ENCODE results near the gene CALN1.

The CALN1 gene

DNA sequence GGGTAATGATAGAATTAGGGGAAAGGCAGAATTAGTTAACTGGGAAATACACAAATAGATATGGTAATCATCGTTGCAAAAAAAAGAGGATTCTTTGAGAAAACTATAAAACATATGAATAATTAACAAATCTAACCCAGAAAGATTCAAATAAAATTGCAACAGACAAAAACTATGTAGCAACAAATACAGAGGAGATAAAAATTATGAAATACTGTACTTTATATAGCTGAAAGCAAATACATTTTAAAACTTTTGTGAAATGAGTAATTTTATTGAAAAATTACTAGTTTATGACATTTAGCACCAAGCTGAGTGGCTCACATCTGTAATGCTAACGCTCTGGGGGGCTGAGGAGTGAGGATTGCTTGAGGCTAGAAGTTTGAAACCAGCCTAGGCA is 356.7 kb downstream of the CALN1 start:
- Histone ChIP-seq H3K27me3 (ENCODE audit: control insufficient read depth, insufficient read depth, low read length) (no peaks in the 10 kb centered on the region), H3K9ac (no peak overlapping the region), H3K9me3 (ENCODE audit: control insufficient read depth, low read length) (no peaks in the 10 kb centered on the region), H3K27ac (no peak overlapping the region), H2AFZ (no peak overlapping the region), H3K4me3 (ENCODE audit: low read depth, low read length) (no peak overlapping the region), H3K4me2 (ENCODE audit: low read length) (no peak overlapping the region), H3K79me2 (no peaks in the 10 kb centered on the region), H3K4me1 (no peaks in the 10 kb centered on the region), H3K36me3 (ENCODE audit: control insufficient read depth, insufficient read depth, low read length) (no peaks in the 10 kb centered on the region)
- TF ChIP-seq, protein P1, sequence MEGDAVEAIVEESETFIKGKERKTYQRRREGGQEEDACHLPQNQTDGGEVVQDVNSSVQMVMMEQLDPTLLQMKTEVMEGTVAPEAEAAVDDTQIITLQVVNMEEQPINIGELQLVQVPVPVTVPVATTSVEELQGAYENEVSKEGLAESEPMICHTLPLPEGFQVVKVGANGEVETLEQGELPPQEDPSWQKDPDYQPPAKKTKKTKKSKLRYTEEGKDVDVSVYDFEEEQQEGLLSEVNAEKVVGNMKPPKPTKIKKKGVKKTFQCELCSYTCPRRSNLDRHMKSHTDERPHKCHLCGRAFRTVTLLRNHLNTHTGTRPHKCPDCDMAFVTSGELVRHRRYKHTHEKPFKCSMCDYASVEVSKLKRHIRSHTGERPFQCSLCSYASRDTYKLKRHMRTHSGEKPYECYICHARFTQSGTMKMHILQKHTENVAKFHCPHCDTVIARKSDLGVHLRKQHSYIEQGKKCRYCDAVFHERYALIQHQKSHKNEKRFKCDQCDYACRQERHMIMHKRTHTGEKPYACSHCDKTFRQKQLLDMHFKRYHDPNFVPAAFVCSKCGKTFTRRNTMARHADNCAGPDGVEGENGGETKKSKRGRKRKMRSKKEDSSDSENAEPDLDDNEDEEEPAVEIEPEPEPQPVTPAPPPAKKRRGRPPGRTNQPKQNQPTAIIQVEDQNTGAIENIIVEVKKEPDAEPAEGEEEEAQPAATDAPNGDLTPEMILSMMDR (IDR thresholded peaks at IDR 0.05), result no peak

DNA sequence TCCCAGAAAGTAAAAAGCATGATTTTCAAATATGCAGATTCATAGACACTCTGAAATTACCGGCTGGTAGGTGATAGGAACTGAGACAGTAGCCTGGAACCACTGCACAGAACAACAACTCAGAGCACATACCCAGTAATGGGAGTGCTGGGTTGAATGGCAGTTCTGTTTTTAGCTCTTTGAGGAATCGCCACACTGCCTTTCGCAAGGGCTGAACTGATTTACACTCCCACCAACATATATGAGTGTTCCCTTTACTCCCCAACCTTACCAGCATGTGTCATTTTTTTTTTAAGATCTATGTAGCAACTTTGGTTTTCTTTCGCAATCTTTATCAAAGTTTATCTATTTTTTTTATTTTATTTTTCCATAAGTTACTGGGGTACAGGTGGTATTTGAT is 358.8 kb downstream of the CALN1 start:
- H3K27ac ChIP-seq, result no peak overlapping the region
- H3K27me3 ChIP-seq (ENCODE audit: control insufficient read depth, insufficient read depth, low read length), result no peaks in the 10 kb centered on the region
- H3K9ac ChIP-seq, result no peak overlapping the region
- TF ChIP-seq, protein P1 (IDR thresholded peaks at IDR 0.05), result no peak
- no peak overlapping the region for H2AFZ ChIP-seq
- no peaks in the 10 kb centered on the region for H3K79me2 ChIP-seq
- no peaks in the 10 kb centered on the region for H3K4me1 ChIP-seq
- no peaks in the 10 kb centered on the region for H3K9me3 ChIP-seq (ENCODE audit: control insufficient read depth, low read length)
- no peak overlapping the region for H3K4me3 ChIP-seq (ENCODE audit: low read depth, low read length)
- H3K4me2 ChIP-seq (ENCODE audit: low read length), result no peak overlapping the region
- H3K36me3 ChIP-seq (ENCODE audit: control insufficient read depth, insufficient read depth, low read length), result no peaks in the 10 kb centered on the region

DNA sequence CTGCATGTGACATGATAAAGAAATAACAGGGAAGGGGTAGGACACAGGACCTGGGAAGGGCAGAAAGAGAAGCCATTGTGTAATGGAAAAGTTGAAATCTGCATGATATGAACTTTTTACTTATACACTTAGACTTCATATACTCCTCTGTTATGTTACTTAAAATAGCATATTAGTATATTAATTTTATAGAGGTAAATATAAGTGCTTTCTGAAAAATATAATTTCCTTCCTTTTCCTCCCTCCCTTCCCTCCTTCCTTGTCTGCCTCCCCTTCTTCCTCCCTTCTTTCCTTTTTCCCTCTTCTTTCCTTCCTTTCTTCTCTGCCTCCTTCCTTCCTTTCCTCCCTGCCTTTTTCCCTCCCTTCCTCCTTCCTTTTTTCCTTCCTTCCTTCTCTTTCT is 363.7 kb downstream of the CALN1 start:
- no peaks in the 10 kb centered on the region for H3K36me3 ChIP-seq (ENCODE audit: control insufficient read depth, insufficient read depth, low read length)
- no peaks in the 10 kb centered on the region for H3K79me2 ChIP-seq
- no peaks in the 10 kb centered on the region for H3K4me1 ChIP-seq
- no peak overlapping the region for H3K9ac ChIP-seq
- no peak overlapping the region for H2AFZ ChIP-seq
- no peak overlapping the region for H3K4me2 ChIP-seq (ENCODE audit: low read length)
- no peak overlapping the region for H3K4me3 ChIP-seq (ENCODE audit: low read depth, low read length)
- TF ChIP-seq, protein P1 (IDR thresholded peaks at IDR 0.05), result no peak
- H3K27ac ChIP-seq, result no peak overlapping the region
- H3K9me3 ChIP-seq (ENCODE audit: control insufficient read depth, low read length), result no peaks in the 10 kb centered on the region
- H3K27me3 ChIP-seq (ENCODE audit: control insufficient read depth, insufficient read depth, low read length), result no peaks in the 10 kb centered on the region

DNA sequence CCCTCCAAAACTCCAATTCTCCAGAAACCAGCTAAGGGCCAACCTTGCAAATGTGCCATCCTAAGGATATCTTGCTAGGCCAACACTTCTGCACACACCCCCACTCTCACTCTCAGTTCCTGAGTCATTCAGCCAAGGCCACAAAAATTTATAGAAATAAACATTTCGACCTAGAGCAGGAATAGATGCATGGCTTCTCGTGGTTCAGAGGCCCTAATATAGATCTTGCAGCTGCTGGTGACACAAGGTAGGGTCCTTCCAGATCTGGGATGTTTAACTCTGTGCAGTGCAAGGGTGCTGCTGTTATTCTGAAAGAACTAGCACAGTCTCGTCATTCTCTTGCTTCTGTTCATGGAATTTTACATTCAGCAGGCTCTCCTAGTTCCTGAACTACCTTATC is 369.3 kb downstream of the CALN1 start:
- H3K9me3 ChIP-seq (ENCODE audit: control insufficient read depth, low read length), result no peaks in the 10 kb centered on the region
- H3K4me3 ChIP-seq (ENCODE audit: low read depth, low read length), result no peak overlapping the region
- no peaks in the 10 kb centered on the region for H3K79me2 ChIP-seq
- no peaks in the 10 kb centered on the region for H3K36me3 ChIP-seq (ENCODE audit: control insufficient read depth, insufficient read depth, low read length)
- TF ChIP-seq, protein P1 (IDR thresholded peaks at IDR 0.05), result no peak
- no peak overlapping the region for H3K4me2 ChIP-seq (ENCODE audit: low read length)
- H3K27me3 ChIP-seq (ENCODE audit: control insufficient read depth, insufficient read depth, low read length), result no peaks in the 10 kb centered on the region
- no peak overlapping the region for H2AFZ ChIP-seq
- H3K4me1 ChIP-seq, result no peaks in the 10 kb centered on the region
- H3K9ac ChIP-seq, result no peak overlapping the region
- H3K27ac ChIP-seq, result no peak overlapping the region

DNA sequence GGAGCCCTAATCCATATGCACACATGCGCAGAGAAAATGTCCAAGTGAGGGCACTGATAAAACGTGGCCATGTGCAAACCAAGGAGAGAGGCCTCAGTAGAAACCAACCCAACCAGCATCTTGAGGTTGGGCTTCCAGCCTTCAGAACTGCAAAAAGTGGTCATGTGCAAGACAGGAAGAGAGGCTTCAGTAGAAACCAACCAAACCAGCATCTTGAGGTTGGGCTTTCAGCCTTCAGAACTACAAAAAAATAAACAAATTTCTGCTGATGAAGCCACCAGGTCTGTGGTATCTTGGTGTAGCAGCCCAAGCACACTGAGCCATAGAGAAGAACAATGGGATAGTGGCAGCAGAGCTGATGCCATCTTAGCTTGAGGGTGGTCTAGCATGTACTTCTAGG is 371.5 kb downstream of the CALN1 start:
- Histone ChIP-seq H3K79me2 (no peaks in the 10 kb centered on the region), H3K27ac (no peak overlapping the region), H3K4me1 (no peaks in the 10 kb centered on the region), H3K36me3 (ENCODE audit: control insufficient read depth, insufficient read depth, low read length) (no peaks in the 10 kb centered on the region), H2AFZ (no peak overlapping the region), H3K4me3 (ENCODE audit: low read depth, low read length) (no peak overlapping the region), H3K9ac (no peak overlapping the region), H3K27me3 (ENCODE audit: control insufficient read depth, insufficient read depth, low read length) (no peaks in the 10 kb centered on the region), H3K4me2 (ENCODE audit: low read length) (no peak overlapping the region), H3K9me3 (ENCODE audit: control insufficient read depth, low read length) (no peaks in the 10 kb centered on the region)
- TF ChIP-seq, protein P1 (IDR thresholded peaks at IDR 0.05), result no peak

Measured in parathyroid adenoma (tissue), 2 donors.